D341Med (cell line): ENCODE results near the gene TMPRSS11A.

Experiments
- DNase-seq: peaks from one replicate; pipeline ENCODE4 v3.0.0; 2012; ENCODE audit warnings: low spot score

Gene TMPRSS11A

DNA sequence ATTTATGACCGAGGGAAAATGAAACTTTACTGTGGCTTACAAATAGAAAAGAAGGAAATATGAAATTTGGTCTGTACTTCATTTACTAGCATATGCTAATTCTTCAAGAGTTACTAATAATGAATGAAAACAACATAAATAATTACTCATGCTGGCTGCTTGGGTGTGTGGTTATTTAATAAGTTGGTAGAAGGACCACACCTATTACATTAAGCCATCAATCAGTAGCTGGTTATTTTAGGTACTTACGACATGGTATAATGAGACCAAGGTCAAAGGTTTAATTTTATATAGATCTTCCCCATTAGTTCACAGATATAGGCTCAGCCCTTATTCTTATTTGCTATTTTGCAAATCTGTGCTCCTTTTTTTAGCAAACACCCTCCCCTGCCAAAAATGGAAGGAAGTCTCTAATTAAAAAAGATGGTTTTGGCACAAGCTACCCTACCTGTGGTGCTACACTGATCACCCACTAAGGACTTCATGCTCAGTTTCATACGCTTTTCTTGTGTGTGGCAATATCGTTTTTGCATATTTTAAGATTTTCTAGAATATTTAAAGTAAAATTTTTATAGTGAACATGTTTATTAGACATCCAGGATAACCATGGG, 93.6 kb downstream of the TMPRSS11A start:
- no peak for DNase-seq

DNA sequence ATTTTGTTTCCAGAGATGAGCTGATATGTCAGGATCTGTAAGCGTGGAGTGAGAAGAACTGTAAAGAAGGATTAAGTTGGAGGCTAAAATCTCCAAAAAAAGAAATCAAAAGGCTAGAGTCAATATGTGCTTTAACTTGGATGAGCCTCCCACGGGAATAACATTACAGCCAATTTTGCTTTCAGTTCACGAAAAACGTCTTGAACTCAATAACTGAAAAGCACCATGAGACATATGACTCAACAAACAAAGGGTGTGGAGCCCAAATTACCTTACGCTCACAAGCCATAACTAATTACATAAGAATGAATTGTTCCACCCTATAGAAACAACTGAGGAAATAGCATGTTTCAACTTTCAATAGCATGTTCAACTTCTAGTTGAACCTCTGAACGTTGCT, 101.8 kb downstream of the TMPRSS11A start:
- no peak for DNase-seq
